Fibroblast of mammary gland (primary cell): ENCODE measurements around the gene IPO11.

Experiments used
- DNase-seq: peaks from one replicate; pipeline ENCODE4 v3.0.0-alpha.2; 2010; ENCODE audit warnings: low read depth
- H3K4me3 ChIP-seq: 2 replicates; pipeline ENCODE4 v1.5.1; 2011; ENCODE audit warnings: low read depth, mild to moderate bottlenecking, low read length, moderate library complexity; ENCODE audit not compliant: control insufficient read depth
- CTCF ChIP-seq: conservative IDR thresholded peaks from 2 replicates; pipeline ENCODE4 v1.5.1; 2011; ENCODE audit warnings: low read depth, low read length, inconsistent platforms; ENCODE audit not compliant: control insufficient read depth, insufficient read depth

Gene IPO11

GRCh38 chr5:62547945-62548630 lies 135.5 kb downstream of the IPO11 start:
- TF ChIP-seq CTCF = no peak
- H3K4me3 ChIP-seq = no peak overlapping the region
- no peak for DNase-seq

DNA sequence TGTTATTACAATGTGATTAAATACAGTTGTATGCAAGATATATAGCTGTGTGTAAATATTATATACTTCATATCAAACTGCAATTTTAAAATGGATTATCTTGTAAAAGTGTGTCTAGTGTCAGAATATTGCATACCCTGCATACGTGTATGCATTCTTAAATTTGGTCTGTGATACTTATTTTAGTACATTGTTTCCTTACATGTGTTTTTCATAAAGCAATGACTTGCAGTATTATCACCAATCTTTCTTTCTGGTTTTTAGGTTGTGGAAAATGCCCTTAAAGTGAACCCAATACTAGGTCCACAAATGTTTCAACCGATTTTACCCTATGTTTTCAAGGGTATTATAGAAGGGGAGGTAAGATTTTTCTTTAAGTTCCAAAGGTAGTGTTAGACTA lies 137.5 kb downstream of the IPO11 start:
- DNase-seq = no peak
- no peak for TF ChIP-seq CTCF
- H3K4me3 ChIP-seq = no peak overlapping the region

GRCh38 chr5:62555930-62556329 lies 143.4 kb downstream of the IPO11 start:
- no peak overlapping the region for H3K4me3 ChIP-seq

DNA sequence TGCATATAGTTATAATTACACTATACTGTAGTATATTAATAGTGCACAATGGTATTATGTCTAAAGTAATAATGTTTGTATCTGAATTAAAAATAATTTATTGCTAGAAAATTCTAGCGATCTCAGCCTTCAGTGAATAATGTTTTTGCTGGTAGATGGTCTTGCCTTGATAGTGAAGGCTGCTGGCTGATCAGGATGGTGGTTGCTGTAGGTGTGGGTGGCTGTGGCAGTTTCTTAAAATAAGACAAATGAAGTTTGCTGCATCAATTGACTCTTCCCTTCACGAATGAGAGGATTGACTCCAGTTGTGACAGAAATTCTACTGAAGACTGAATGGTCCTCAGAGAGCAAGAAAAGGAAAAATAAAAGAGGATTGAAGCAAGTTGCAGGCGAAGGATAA lies 146.4 kb downstream of the IPO11 start:
- TF ChIP-seq CTCF = no peak
- no peak overlapping the region for H3K4me3 ChIP-seq
- no peak for DNase-seq

More at GRCh38 chr5:62555930-62556329, 143.4 kb downstream of the IPO11 start:
- no peak for DNase-seq
- no peak for TF ChIP-seq CTCF

GRCh38 chr5:62560786-62561185 lies 148.2 kb downstream of the IPO11 start:
- no peak for TF ChIP-seq CTCF
- no peak overlapping the region for H3K4me3 ChIP-seq
- no peak for DNase-seq

GRCh38 chr5:62561896-62562295 lies 149.3 kb downstream of the IPO11 start:
- TF ChIP-seq CTCF = no peak

DNA sequence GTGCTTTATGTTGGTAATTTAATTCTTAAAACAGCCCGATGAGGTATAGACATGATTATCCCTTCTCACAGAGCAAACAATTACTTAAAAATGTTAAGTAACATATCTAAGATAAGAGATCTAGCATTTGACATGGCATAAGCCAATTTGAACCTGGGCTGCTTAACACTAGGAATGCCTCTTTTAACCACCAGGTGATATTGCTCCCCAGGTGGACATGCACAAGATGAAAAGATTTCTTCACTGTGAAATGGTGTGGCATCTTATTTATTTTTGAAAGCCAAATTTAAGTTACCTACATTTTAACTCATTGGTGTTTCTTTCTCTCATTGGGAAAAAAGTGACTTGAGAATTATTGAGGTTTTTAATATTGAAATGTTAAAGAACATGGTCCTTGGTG lies 150.3 kb downstream of the IPO11 start:
- TF ChIP-seq CTCF = no peak
- DNase-seq = no peak
- H3K4me3 ChIP-seq = no peak overlapping the region

More at GRCh38 chr5:62561896-62562295, 149.3 kb downstream of the IPO11 start:
- no peak overlapping the region for H3K4me3 ChIP-seq
- no peak for DNase-seq
